HCT116 (cell line): ENCODE measurements around the gene ATXN7L1. TPM values are rescaled to one million over a fixed set of nuclear protein-coding genes. Genes with fewer than 3 reads are reported as not detected.
A peak's percentile ranks its signal among the peaks of the same experiment; 100 is the strongest.

ENCODE experiments used
- ATAC-seq: fragments of 200-7000 bp; cut with Tn5 transposase; 2 replicates; pipeline ENCODE4 v1.9.1; 2020; ENCODE audit warnings: mild to moderate bottlenecking, moderate library complexity
- BruUV-seq: library from RNA; stranded (reverse); fragments of 400-500 nt; replicated peaks from 2 replicates; lab custom pipeline; 2021; lab: Mats Ljungman, UMichigan
- CTCF ChIA-PET: fragments of 300-600 bp; sonication (Branson Sonifier 250); formaldehyde crosslinking; loops from one replicate; lab custom pipeline; 2021; ENCODE audit warnings: antibody characterized with exemption; lab: Charles Lee
- POLR2A ChIA-PET: fragments of 300-600, 350-600 bp; sonication (Branson Sonifier 250); formaldehyde crosslinking; loops from one replicate; lab custom pipeline; 2021; ENCODE audit warnings: antibody characterized with exemption; lab: Charles Lee
- RAD21 ChIA-PET, 2 experiments: fragments of 300-600 bp; sonication (Branson Sonifier 250); formaldehyde crosslinking; loops; one replicate each; lab custom pipeline; 2023; ENCODE audit warnings: low total read pairs in 2 of 2; ENCODE audit not compliant: uncharacterized antibody in 2 of 2, unreplicated experiment in 2 of 2, low non-redundant PET in 1 of 2; lab: Charles Lee
- DNase-seq: peaks from one replicate; pipeline ENCODE4 v3.0.0-alpha.2; 2010; ENCODE audit warnings: low read depth, low spot score
- H2AFZ ChIP-seq: fragments of 200-600 bp; shearing (Covaris generic), sonication (generic); 2 replicates; pipeline ENCODE4 v1.6.1; 2017; ENCODE audit warnings: low read depth, mixed run types, mixed read lengths, antibody characterized with exemption, low read length; ENCODE audit not compliant: poor library complexity, severe bottlenecking
- H3K27ac ChIP-seq: 2 replicates; pipeline ENCODE4 v1.5.1; 2012; ENCODE audit warnings: low read depth, low read length
- H3K27me3 ChIP-seq: fragments of 200-600 bp; sonication (generic); 2 replicates; pipeline ENCODE4 v1.6.1; 2016; ENCODE audit warnings: mixed run types, low read length, mixed read lengths; ENCODE audit not compliant: insufficient read depth
- H3K36me3 ChIP-seq, 2 experiments: fragments of 200-500 bp in 1 of 2; fragments of 200-600 bp in 1 of 2; sonication (Bioruptor generic) in 1 of 2; sonication (generic) in 1 of 2; 2 replicates each; pipeline versions ENCODE4 v1.5.1 to v1.6.1; 2014 to 2016; ENCODE audit warnings: low read length in 2 of 2, inconsistent platforms in 1 of 2, mixed read lengths in 1 of 2, mixed run types in 1 of 2; ENCODE audit not compliant: insufficient read depth in 2 of 2, control insufficient read depth in 1 of 2
- H3K4me1 ChIP-seq, 2 experiments: fragments of 200-600 bp in 1 of 2; sonication (generic) in 1 of 2; 2 replicates each; pipeline versions ENCODE4 v1.5.1 to v1.6.1; 2012 to 2017; ENCODE audit warnings: low read length in 2 of 2, inconsistent platforms in 1 of 2, mild to moderate bottlenecking in 1 of 2, mixed read lengths in 1 of 2, mixed run types in 1 of 2, moderate library complexity in 1 of 2; ENCODE audit not compliant: insufficient read depth in 2 of 2, control insufficient read depth in 1 of 2
- H3K4me2 ChIP-seq: fragments of 200-600 bp; sonication (generic); 2 replicates; pipeline ENCODE4 v1.6.1; 2017; ENCODE audit warnings: mixed run types, low read length, mixed read lengths
- H3K4me3 ChIP-seq, 2 experiments: fragments of 200-600 bp in 1 of 2; sonication (generic) in 1 of 2; replicated peaks in 1 of 2; 2 replicates each; pipeline ENCODE4 v1.5.1; 2011 to 2016; ENCODE audit warnings: low read length in 2 of 2, control low read depth in 1 of 2, low read depth in 1 of 2, mild to moderate bottlenecking in 1 of 2, mixed read lengths in 1 of 2, mixed run types in 1 of 2
- H3K79me2 ChIP-seq: fragments of 200-600 bp; sonication (generic); 2 replicates; pipeline ENCODE4 v1.6.1; 2017; ENCODE audit warnings: mild to moderate bottlenecking, mixed run types, low read length, moderate library complexity, mixed read lengths; ENCODE audit not compliant: insufficient read depth
- H3K9ac ChIP-seq: fragments of 200-600 bp; sonication (generic); 2 replicates; pipeline ENCODE4 v1.6.1; 2016; ENCODE audit warnings: low read length, mixed read lengths
- H3K9me2 ChIP-seq: fragments of 200-600 bp; sonication (generic), shearing (Covaris generic); 2 replicates; pipeline ENCODE4 v1.6.1; 2017; ENCODE audit warnings: mixed run types, mild to moderate bottlenecking, moderate library complexity; ENCODE audit not compliant: insufficient read depth
- H3K9me3 ChIP-seq, 2 experiments: fragments of 200-500 bp in 1 of 2; fragments of 200-600 bp in 1 of 2; sonication (Bioruptor generic) in 1 of 2; sonication (generic) in 1 of 2; 2 replicates each; pipeline ENCODE4 v1.6.1; 2014 to 2017; ENCODE audit warnings: low read length in 2 of 2, mixed read lengths in 2 of 2, inconsistent platforms in 1 of 2, low read depth in 1 of 2, mild to moderate bottlenecking in 1 of 2, mixed run types in 1 of 2, moderate library complexity in 1 of 2; ENCODE audit not compliant: control insufficient read depth in 1 of 2, insufficient read depth in 1 of 2
- H4K20me1 ChIP-seq: fragments of 200-600 bp; sonication (generic), shearing (Covaris generic); 2 replicates; pipeline ENCODE4 v1.6.1; 2017; ENCODE audit warnings: mixed run types, mild to moderate bottlenecking, moderate library complexity; ENCODE audit not compliant: insufficient read depth
- CBX3 ChIP-seq: IDR thresholded peaks from 2 replicates; pipeline ENCODE4 v1.6.1; 2012; ENCODE audit warnings: low read depth
- ELF1 ChIP-seq: IDR thresholded peaks from 2 replicates; pipeline ENCODE4 v1.6.1; 2012; ENCODE audit warnings: low read depth, borderline replicate concordance
- EZH2 ChIP-seq: fragments of 200-600 bp; sonication (generic); IDR thresholded peaks from 2 replicates; pipeline ENCODE4 v1.6.1; 2017; ENCODE audit warnings: antibody characterized with exemption, mixed run types
- FOSL1 ChIP-seq: IDR thresholded peaks from 2 replicates; pipeline ENCODE4 v1.6.1; 2012; ENCODE audit warnings: low read depth
- JUND ChIP-seq: IDR thresholded peaks from 2 replicates; pipeline ENCODE4 v1.6.1; 2012
- MAX ChIP-seq: IDR thresholded peaks from 2 replicates; pipeline ENCODE4 v1.6.1; 2012
- POLR2A ChIP-seq: IDR thresholded peaks from 2 replicates; pipeline ENCODE4 v1.7.0; 2011; ENCODE audit warnings: borderline replicate concordance; ENCODE audit not compliant: insufficient read depth, insufficient read length; ENCODE audit errors: extremely low read depth
- RAD21 ChIP-seq: IDR thresholded peaks from 2 replicates; pipeline ENCODE4 v1.6.1; 2012; ENCODE audit warnings: low read depth, mild to moderate bottlenecking
- REST ChIP-seq: IDR thresholded peaks from 2 replicates; pipeline ENCODE4 v1.6.1; 2012; ENCODE audit warnings: low read depth
- SP1 ChIP-seq: IDR thresholded peaks from 2 replicates; pipeline ENCODE4 v1.6.1; 2012; ENCODE audit warnings: low read depth
- TCF7L2 ChIP-seq: IDR thresholded peaks from 2 replicates; pipeline ENCODE4 v1.7.0; 2011; ENCODE audit warnings: borderline replicate concordance, inconsistent platforms; ENCODE audit not compliant: insufficient read depth, insufficient read length; ENCODE audit errors: extremely low read depth
- ZFX ChIP-seq: fragments of 450-650 bp; IDR thresholded peaks from 2 replicates; pipeline ENCODE4 v1.6.1; 2017
- ZNF274 ChIP-seq: fragments of 200-500 bp; sonication (Bioruptor generic); IDR thresholded peaks from 2 replicates; pipeline ENCODE4 v1.6.1; 2014; ENCODE audit warnings: mild to moderate bottlenecking, low read depth, low read length, inconsistent platforms
- intact Hi-C: fragments of 100-400 bp; cut with micrococcal nuclease; formaldehyde crosslinking; loops from 2 replicates; pipeline ENCODE4 v1.10.0; 2022
- total RNA-seq: library from RNA; stranded (reverse); gene quantifications from one replicate; pipeline ENCODE4 v1.2.1, GENCODE V29; 2021; ENCODE audit not compliant: unreplicated experiment
- TF ChIP-seq, protein P1 (sequence below): IDR thresholded peaks from 2 replicates; pipeline ENCODE4 v1.6.1; 2011; ENCODE audit warnings: mild to moderate bottlenecking, low read length, moderate library complexity; ENCODE audit not compliant: insufficient replicate concordance; ENCODE audit errors: extremely low read depth
- TF ChIP-seq, protein P2 (sequence below): IDR thresholded peaks from 2 replicates; pipeline ENCODE4 v1.6.1; 2012
- TF ChIP-seq, protein P3 (sequence below), 3 experiments: fragments of 200-600 bp in 1 of 3; sonication (generic) in 1 of 3; IDR thresholded peaks in 2 of 3; conservative IDR thresholded peaks in 1 of 3; 2 replicates each; pipeline ENCODE4 v1.5.1; 2012 to 2017; ENCODE audit warnings: low read depth in 2 of 3, low read length in 2 of 3, antibody characterized with exemption in 1 of 3, borderline replicate concordance in 1 of 3, control low read depth in 1 of 3, mild to moderate bottlenecking in 1 of 3, mixed read lengths in 1 of 3, mixed run types in 1 of 3, moderate library complexity in 1 of 3; ENCODE audit not compliant: insufficient read depth in 1 of 3

The ATXN7L1 gene
- total RNA-seq, 1 experiment from 2014 or later = 11.5 TPM

- BruUV-seq = no TSS peak
- H3K9me3 ChIP-seq = no peaks in the 10 kb centered on the region
- TF ChIP-seq, protein P1, sequence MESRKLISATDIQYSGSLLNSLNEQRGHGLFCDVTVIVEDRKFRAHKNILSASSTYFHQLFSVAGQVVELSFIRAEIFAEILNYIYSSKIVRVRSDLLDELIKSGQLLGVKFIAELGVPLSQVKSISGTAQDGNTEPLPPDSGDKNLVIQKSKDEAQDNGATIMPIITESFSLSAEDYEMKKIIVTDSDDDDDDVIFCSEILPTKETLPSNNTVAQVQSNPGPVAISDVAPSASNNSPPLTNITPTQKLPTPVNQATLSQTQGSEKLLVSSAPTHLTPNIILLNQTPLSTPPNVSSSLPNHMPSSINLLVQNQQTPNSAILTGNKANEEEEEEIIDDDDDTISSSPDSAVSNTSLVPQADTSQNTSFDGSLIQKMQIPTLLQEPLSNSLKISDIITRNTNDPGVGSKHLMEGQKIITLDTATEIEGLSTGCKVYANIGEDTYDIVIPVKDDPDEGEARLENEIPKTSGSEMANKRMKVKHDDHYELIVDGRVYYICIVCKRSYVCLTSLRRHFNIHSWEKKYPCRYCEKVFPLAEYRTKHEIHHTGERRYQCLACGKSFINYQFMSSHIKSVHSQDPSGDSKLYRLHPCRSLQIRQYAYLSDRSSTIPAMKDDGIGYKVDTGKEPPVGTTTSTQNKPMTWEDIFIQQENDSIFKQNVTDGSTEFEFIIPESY = no peak
- TF ChIP-seq FOSL1 = no peak
- TF ChIP-seq ZFX = no peak
- no peak for TF ChIP-seq JUND
- TF ChIP-seq, protein P2, sequence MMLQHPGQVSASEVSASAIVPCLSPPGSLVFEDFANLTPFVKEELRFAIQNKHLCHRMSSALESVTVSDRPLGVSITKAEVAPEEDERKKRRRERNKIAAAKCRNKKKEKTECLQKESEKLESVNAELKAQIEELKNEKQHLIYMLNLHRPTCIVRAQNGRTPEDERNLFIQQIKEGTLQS = no peak
- TF ChIP-seq SP1 = no peak
- TF ChIP-seq ELF1 = no peak
- TF ChIP-seq REST = no peak
- TF ChIP-seq CBX3 = no peak
- TF ChIP-seq POLR2A = no peak
- TF ChIP-seq, protein P3, sequence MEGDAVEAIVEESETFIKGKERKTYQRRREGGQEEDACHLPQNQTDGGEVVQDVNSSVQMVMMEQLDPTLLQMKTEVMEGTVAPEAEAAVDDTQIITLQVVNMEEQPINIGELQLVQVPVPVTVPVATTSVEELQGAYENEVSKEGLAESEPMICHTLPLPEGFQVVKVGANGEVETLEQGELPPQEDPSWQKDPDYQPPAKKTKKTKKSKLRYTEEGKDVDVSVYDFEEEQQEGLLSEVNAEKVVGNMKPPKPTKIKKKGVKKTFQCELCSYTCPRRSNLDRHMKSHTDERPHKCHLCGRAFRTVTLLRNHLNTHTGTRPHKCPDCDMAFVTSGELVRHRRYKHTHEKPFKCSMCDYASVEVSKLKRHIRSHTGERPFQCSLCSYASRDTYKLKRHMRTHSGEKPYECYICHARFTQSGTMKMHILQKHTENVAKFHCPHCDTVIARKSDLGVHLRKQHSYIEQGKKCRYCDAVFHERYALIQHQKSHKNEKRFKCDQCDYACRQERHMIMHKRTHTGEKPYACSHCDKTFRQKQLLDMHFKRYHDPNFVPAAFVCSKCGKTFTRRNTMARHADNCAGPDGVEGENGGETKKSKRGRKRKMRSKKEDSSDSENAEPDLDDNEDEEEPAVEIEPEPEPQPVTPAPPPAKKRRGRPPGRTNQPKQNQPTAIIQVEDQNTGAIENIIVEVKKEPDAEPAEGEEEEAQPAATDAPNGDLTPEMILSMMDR (IDR thresholded peaks at IDR 0.05 in 2 of 3, conservative IDR thresholded peaks at IDR 0.05 in 1 of 3; ENCODE audit: borderline replicate concordance in 1 of 3, insufficient read depth in 1 of 3, low read depth in 2 of 3, low read length in 2 of 3) = no peak
- TF ChIP-seq TCF7L2 = no peak
- no peak for TF ChIP-seq EZH2
- no peak for TF ChIP-seq ZNF274
- TF ChIP-seq RAD21 = no peak
- TF ChIP-seq MAX = no peak
- H2AFZ ChIP-seq = no peak overlapping the region
- ChIA-PET RAD21 (no interaction called here), CTCF (no interaction called here), POLR2A (no interaction called here)
- no peaks in the 10 kb centered on the region for H4K20me1 ChIP-seq
- H3K9me2 ChIP-seq = no peaks in the 10 kb centered on the region
- H3K4me3 ChIP-seq = no peak overlapping the region
- peaks cover 16% of the 10 kb centered on the region; the same call in 1 of the 2 replicates for H3K79me2 ChIP-seq
- peaks cover 6 to 18% of the 10 kb centered on the region in 2 experiments for H3K4me1 ChIP-seq
- no peak overlapping the region for H3K27ac ChIP-seq
- H3K27me3 ChIP-seq = no peaks in the 10 kb centered on the region
- intact Hi-C loops = no loop called here
- DNase-seq (no peak), ATAC-seq (peak; percentile 49; the same call in 1 of the 2 replicates)
- H3K36me3 ChIP-seq = no peaks in the 10 kb centered on the region
- H3K9ac ChIP-seq = no peak overlapping the region
- peak overlapping the region; percentile 16; the same call in 1 of the 2 replicates for H3K4me2 ChIP-seq
Observed at GRCh38 chr7:105849122-105849855, 27.1 kb downstream of the ATXN7L1 start.
